K562 (cell line): Measurements from ENCODE around the gene BOC. TPM values are rescaled to one million over a fixed set of nuclear protein-coding genes. Genes with fewer than 3 reads are reported as not detected.

Experiments used
- ATAC-seq: fragments of 200-7000 bp; cut with Tn5 transposase; 3 replicates; pipeline ENCODE4 v1.9.1; 2020; ENCODE audit warnings: moderate library complexity
- BruUV-seq: library from RNA; stranded (reverse); fragments of 400-500 nt; replicated peaks from 2 replicates; lab custom pipeline; 2021; lab: Mats Ljungman, UMichigan
- CTCF ChIA-PET: fragments of 300-600 bp; formaldehyde crosslinking; extraction: SDS; loops from one replicate; lab custom pipeline; 2021; ENCODE audit warnings: low intra/inter-chr PET ratio; lab: Yijun Ruan, JAX
- POLR2A ChIA-PET: fragments of 300-600, 350-650 bp; sonication (Branson Sonifier 250); formaldehyde crosslinking; extraction: SDS; loops from one replicate; lab custom pipeline; 2021; ENCODE audit warnings: antibody characterized with exemption, inconsistent platforms; lab: Yijun Ruan, JAX
- DNase-seq, 4 experiments: peaks; one replicate each; pipeline versions ENCODE4 v3.0.0 to v3.0.0-alpha.2; 2011 to 2018; ENCODE audit warnings: low spot score in 3 of 4, mixed read lengths in 3 of 4; ENCODE audit errors: extremely low read depth in 1 of 4
- FAIRE-seq: peaks from 2 replicates; lab custom pipeline; 2011; peaks lifted over from hg19 to GRCh38; lab: Jason Lieb, UNC
- H2AFZ ChIP-seq: 2 replicates; pipeline ENCODE4 v1.6.0; 2011; ENCODE audit warnings: low read depth, low read length, control low read depth, inconsistent platforms
- H3K27ac ChIP-seq: fragments of 200-600 bp; 3 replicates; pipeline ENCODE4 v1.8.0; 2011; ENCODE audit warnings: low read depth, mild to moderate bottlenecking, control low read depth, inconsistent platforms, low read length, moderate library complexity, mixed read lengths; ENCODE audit errors: extremely low read depth
- H3K27me3 ChIP-seq, 2 experiments: fragments of 300-600 bp in 1 of 2; 2 replicates in 1 of 2; 3 replicates in 1 of 2; pipeline versions ENCODE4 v1.6.0 to v1.8.0; 2011; ENCODE audit warnings: inconsistent platforms in 2 of 2, low read length in 2 of 2, mild to moderate bottlenecking in 1 of 2, mixed read lengths in 1 of 2, moderate library complexity in 1 of 2; ENCODE audit not compliant: control insufficient read depth in 2 of 2, insufficient read depth in 2 of 2
- H3K36me3 ChIP-seq: fragments of 300-600 bp; 3 replicates; pipeline ENCODE4 v1.8.0; 2011; ENCODE audit warnings: mild to moderate bottlenecking, low read length, inconsistent platforms; ENCODE audit not compliant: control insufficient read depth, insufficient read depth
- H3K4me1 ChIP-seq, 2 experiments: fragments of 200-600 bp in 1 of 2; replicated peaks in 1 of 2; 2 replicates in 1 of 2; 3 replicates in 1 of 2; pipeline versions ENCODE4 v1.5.1 to v1.8.0; 2011; ENCODE audit warnings: inconsistent platforms in 2 of 2, low read length in 2 of 2, mild to moderate bottlenecking in 1 of 2, mixed read lengths in 1 of 2, moderate library complexity in 1 of 2; ENCODE audit not compliant: control insufficient read depth in 2 of 2, insufficient read depth in 2 of 2
- H3K4me2 ChIP-seq: 2 replicates; pipeline ENCODE4 v1.6.1; 2011; ENCODE audit warnings: low read length, control low read depth, inconsistent platforms, mixed read lengths; ENCODE audit not compliant: insufficient read depth
- H3K4me3 ChIP-seq: fragments of 200-600 bp; sonication (generic), shearing (Covaris generic); 2 replicates; pipeline ENCODE4 v1.5.1; 2016; ENCODE audit warnings: control low read depth, inconsistent platforms
- H3K79me2 ChIP-seq: fragments of 200-600 bp; 3 replicates; pipeline ENCODE4 v1.8.0; 2011; ENCODE audit warnings: low read length, inconsistent platforms; ENCODE audit not compliant: control insufficient read depth, insufficient read depth
- H3K9ac ChIP-seq, 2 experiments: 2 replicates each; pipeline versions ENCODE4 v1.6.0 to v1.6.1; 2011; ENCODE audit warnings: low read depth in 2 of 2, low read length in 2 of 2, control low read depth in 1 of 2, inconsistent platforms in 1 of 2, mild to moderate bottlenecking in 1 of 2, mixed read lengths in 1 of 2; ENCODE audit not compliant: insufficient read depth in 1 of 2
- H3K9me1 ChIP-seq: one replicate; pipeline ENCODE4 v1.6.0; 2011; ENCODE audit warnings: inconsistent platforms, mild to moderate bottlenecking, low read length, moderate library complexity; ENCODE audit not compliant: control insufficient read depth, insufficient read depth
- H3K9me3 ChIP-seq: replicated peaks from 2 replicates; pipeline ENCODE4 v1.5.1; 2011; ENCODE audit warnings: low read depth, low read length, inconsistent platforms; ENCODE audit not compliant: control insufficient read depth, insufficient read depth
- H4K20me1 ChIP-seq: replicated peaks from 2 replicates; pipeline ENCODE4 v1.6.1; 2011; ENCODE audit warnings: low read length, inconsistent platforms, mixed read lengths; ENCODE audit not compliant: control insufficient read depth, insufficient read depth
- NFIC ChIP-seq: fragments of 450-650 bp; IDR thresholded peaks from 2 replicates; pipeline ENCODE4 v1.6.1; 2017; ENCODE audit warnings: mild to moderate bottlenecking, inconsistent platforms
- SMARCB1 ChIP-seq: IDR thresholded peaks from 2 replicates; pipeline ENCODE4 v1.6.1; 2011; ENCODE audit warnings: improper control_type of control experiment, low read depth; ENCODE audit not compliant: insufficient read length
- TFAM ChIP-seq: fragments of 250-450 bp; sonication (Bioruptor Pico); conservative IDR thresholded peaks from 2 replicates; pipeline ENCODE4 v1.5.0; 2021; ENCODE audit warnings: mild to moderate bottlenecking, moderate library complexity
- ZNF146 ChIP-seq: IDR thresholded peaks from one replicate; pipeline ENCODE4 v1.6.1; 2018; ENCODE audit warnings: missing compliant biosample characterization; ENCODE audit not compliant: unreplicated experiment
- WGBS: fragments of 100-300 bp; shearing (Covaris generic); methylation state at CpG from one replicate; pipeline ENCODE4 v1.1.6; 2016; ENCODE audit warnings: low coverage, mixed read lengths; ENCODE audit not compliant: insufficient coverage; ENCODE audit errors: missing lambda C conversion rate; 5-methylcytosine and 5-hydroxymethylcytosine counted together
- in situ Hi-C: fragments of 300-500 bp; cut with MboI; formaldehyde crosslinking; loops from 4 replicates; pipeline ENCODE4 v1.15.0; 2018; ENCODE audit warnings: inconsistent platforms, mixed read lengths
- intact Hi-C: fragments of 100-400 bp; cut with micrococcal nuclease; formaldehyde crosslinking; loops from 2 replicates; pipeline ENCODE4 v1.14.2; 2022
- polyA plus RNA-seq, 8 experiments: library from polyadenylated mRNA; depleted of rRNA in 4 of 8; stranded (reverse) in 5 of 8; unstranded in 3 of 8; fragments of >200 nt; fragmentation: Nextera tagmentation in 2 of 8; fragmentation: Illumina TruSeq in 1 of 8; extraction: Ambion mirVana in 2 of 8; extraction: Trizol in 1 of 8; gene quantifications; 2 replicates each; pipeline versions ENCODE4 v1.2.1 to v1.2.3, GENCODE V29; 2011 to 2014; ENCODE audit warnings: inconsistent platforms in 1 of 8, missing spikeins in 1 of 8
- total RNA-seq, 7 experiments: library from RNA; depleted of rRNA in 6 of 7; stranded (reverse); fragments of >200 nt in 6 of 7; fragmentation: Illumina TruSeq in 2 of 7; extraction: Trizol in 2 of 7; gene quantifications; 2 replicates each; pipeline versions ENCODE4 v1.2.1 to v1.2.3, GENCODE V29; 2011 to 2021; ENCODE audit warnings: low replicate concordance in 1 of 7

The BOC gene
- total and polyA plus RNA-seq, 9 of the 15 experiments (the other 6 are each of a cell fraction or from before 2014, with no cell fraction given) = not detected

- DNase-seq = no peak
- TF ChIP-seq SMARCB1 (no peak), NFIC (peak; percentile 24; the same call in 1 of the 2 replicates), TFAM (CRISPR knock-in tag) (no peak), ZNF146 (CRISPR knock-in tag) (no peak)
- Histone ChIP-seq H3K9me1 (no peaks in the 10 kb centered on the region), H3K27ac (no peak overlapping the region), H3K9ac (no peak overlapping the region; a peak in 1 of 4 replicates), H3K9me3 (no peaks in the 10 kb centered on the region), H3K4me3 (no peak overlapping the region), H3K36me3 (no peaks in the 10 kb centered on the region), H3K27me3 (peaks cover 0 to 66% of the 10 kb centered on the region in 2 experiments; a peak in 2 of 5 replicates), H4K20me1 (no peaks in the 10 kb centered on the region), H3K4me1 (peaks cover 5 to 13% of the 10 kb centered on the region in 2 experiments; a peak in 4 of 5 replicates), H3K79me2 (no peaks in the 10 kb centered on the region), H3K4me2 (no peak overlapping the region), H2AFZ (no peak overlapping the region)
- CTCF ChIA-PET = no interaction called here
- no peak for FAIRE-seq
- no peak for ATAC-seq
- WGBS = 16% methylated on average over 7 of the region's 9 CpGs
- BruUV-seq = no TSS peak
- in situ Hi-C loops (loop anchor here (25.0 kb wide), 1 partner anchor 634 kb away; the partner anchor contains the start of gene CCDC80), intact Hi-C loops (no loop called here)
- POLR2A ChIA-PET = interaction anchor here (0.7 kb wide), 1 partner anchor 19 kb away, joined by 3 read pairs; no protein-coding TSS in a partner anchor
These were observed 59.8 kb downstream of the BOC start for GRCh38 chr3:113271189-113271588.
